GM18909 (cell line): ENCODE results near the gene THBS1.

Experiments used
- ATAC-seq: cut with Tn5 transposase; IDR thresholded peaks from one replicate; pipeline ENCODE4 v1.9.1; 2021; ENCODE audit warnings: mild to moderate bottlenecking; ENCODE audit not compliant: unreplicated experiment, poor library complexity

The THBS1 gene

GRCh38 chr15:39587731-39588530 is 7.1 kb downstream of the THBS1 start:
- ATAC-seq = no peak

GRCh38 chr15:39588531-39589192 is 7.8 kb downstream of the THBS1 start:
- ATAC-seq = no peak

- no peak for ATAC-seq
These were observed 8.4 kb downstream of the THBS1 start for GRCh38 chr15:39589193-39589814.

GRCh38 chr15:39589815-39590644 is 9.2 kb downstream of the THBS1 start:
- ATAC-seq = no peak

GRCh38 chr15:39591141-39591895 is 10.4 kb downstream of the THBS1 start:
- no peak for ATAC-seq

- ATAC-seq = no peak
These were observed 11.0 kb downstream of the THBS1 start for GRCh38 chr15:39591896-39592315.

- ATAC-seq = no peak
These were observed 11.6 kb downstream of the THBS1 start for GRCh38 chr15:39592500-39592899.

GRCh38 chr15:39593071-39593655 is 12.3 kb downstream of the THBS1 start:
- no peak for ATAC-seq

- no peak for ATAC-seq
These were observed 13.0 kb downstream of the THBS1 start for GRCh38 chr15:39593656-39594445.

GRCh38 chr15:39594446-39595337 is 13.8 kb downstream of the THBS1 start:
- no peak for ATAC-seq

GRCh38 chr15:39595338-39596221 is 14.7 kb downstream of the THBS1 start:
- no peak for ATAC-seq

GRCh38 chr15:39596358-39597051 is 15.6 kb downstream of the THBS1 start:
- ATAC-seq = no peak

GRCh38 chr15:39597336-39597735 is 16.5 kb downstream of the THBS1 start:
- no peak for ATAC-seq

GRCh38 chr15:39597751-39598185 is 16.9 kb downstream of the THBS1 start:
- ATAC-seq = no peak

- ATAC-seq = no peak
These were observed 17.4 kb downstream of the THBS1 start for GRCh38 chr15:39598186-39598850.
